Measurements from ENCODE around the gene TNIP2. TPM values are rescaled to one million over a fixed set of nuclear protein-coding genes. Genes with fewer than 3 reads are reported as not detected.

The TNIP2 gene
- total RNA-seq, 2 donors from 2014 or later = 33.1 to 36.5 TPM

- DNase-seq = no peak
- Mint-ChIP-seq H3K9me3 (no peaks in the 10 kb centered on the region), H3K4me1 (peaks cover 34% of the 10 kb centered on the region), H3K27ac (no peak overlapping the region), H3K27me3 (ENCODE audit: insufficient read depth) (peaks cover 7% of the 10 kb centered on the region), H3K4me3 (no peak overlapping the region), H3K36me3 (ENCODE audit: low read depth) (no peaks in the 10 kb centered on the region)
- no peak overlapping the region for H3K9ac ChIP-seq (ENCODE audit: extremely low read depth, low read length, poor library complexity, severe bottlenecking)
- no peak overlapping the region for H3K27ac ChIP-seq (ENCODE audit: low read depth, low read length)
- H3K4me1 ChIP-seq (ENCODE audit: control insufficient read depth, insufficient read depth, low read length) = peaks cover 10% of the 10 kb centered on the region
- no peaks in the 10 kb centered on the region for H3K36me3 ChIP-seq (ENCODE audit: control insufficient read depth, insufficient read depth, low read length)
- 93 to 100% methylated on average over 2 to 7 of the region's 7 CpGs for WGBS, 2 experiments (ENCODE audit: insufficient coverage in 1 of 2, insufficient read length in 1 of 2)
- H3K27me3 ChIP-seq (ENCODE audit: control insufficient read depth, insufficient read depth, low read length, poor library complexity, severe bottlenecking) = no peaks in the 10 kb centered on the region
- no peak overlapping the region for H3K4me3 ChIP-seq (ENCODE audit: low read length)
- no peaks in the 10 kb centered on the region for H3K9me3 ChIP-seq (ENCODE audit: control insufficient read depth, low read length)
- TF ChIP-seq, protein P1, sequence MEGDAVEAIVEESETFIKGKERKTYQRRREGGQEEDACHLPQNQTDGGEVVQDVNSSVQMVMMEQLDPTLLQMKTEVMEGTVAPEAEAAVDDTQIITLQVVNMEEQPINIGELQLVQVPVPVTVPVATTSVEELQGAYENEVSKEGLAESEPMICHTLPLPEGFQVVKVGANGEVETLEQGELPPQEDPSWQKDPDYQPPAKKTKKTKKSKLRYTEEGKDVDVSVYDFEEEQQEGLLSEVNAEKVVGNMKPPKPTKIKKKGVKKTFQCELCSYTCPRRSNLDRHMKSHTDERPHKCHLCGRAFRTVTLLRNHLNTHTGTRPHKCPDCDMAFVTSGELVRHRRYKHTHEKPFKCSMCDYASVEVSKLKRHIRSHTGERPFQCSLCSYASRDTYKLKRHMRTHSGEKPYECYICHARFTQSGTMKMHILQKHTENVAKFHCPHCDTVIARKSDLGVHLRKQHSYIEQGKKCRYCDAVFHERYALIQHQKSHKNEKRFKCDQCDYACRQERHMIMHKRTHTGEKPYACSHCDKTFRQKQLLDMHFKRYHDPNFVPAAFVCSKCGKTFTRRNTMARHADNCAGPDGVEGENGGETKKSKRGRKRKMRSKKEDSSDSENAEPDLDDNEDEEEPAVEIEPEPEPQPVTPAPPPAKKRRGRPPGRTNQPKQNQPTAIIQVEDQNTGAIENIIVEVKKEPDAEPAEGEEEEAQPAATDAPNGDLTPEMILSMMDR (conservative IDR thresholded peaks at IDR 0.05) = no peak
These were observed 30.1 kb upstream of the TNIP2 start for GRCh38 chr4:2786152-2786671.

DNA sequence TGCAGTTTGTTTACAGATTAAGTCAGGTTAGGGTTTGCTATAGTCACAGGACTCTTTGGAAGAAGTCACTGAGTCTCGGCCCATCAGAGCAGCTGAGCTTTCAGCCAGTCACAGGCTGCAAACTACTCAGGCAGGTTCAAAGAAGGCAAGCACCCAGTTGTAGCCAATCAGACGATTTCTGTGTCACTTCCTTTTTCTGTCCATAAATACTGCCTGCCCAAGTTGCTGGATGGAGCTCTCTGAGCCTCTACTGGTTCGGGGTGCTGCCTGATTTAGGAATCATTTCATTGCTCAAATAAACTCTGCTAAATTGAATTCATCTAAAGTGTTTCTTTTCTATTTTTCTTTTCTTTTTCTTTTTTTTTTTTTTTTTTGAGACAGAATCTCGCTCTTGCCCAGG lies 29.5 kb upstream of the TNIP2 start:
- H3K9me3 Mint-ChIP-seq = no peaks in the 10 kb centered on the region
- no peaks in the 10 kb centered on the region for H3K36me3 ChIP-seq (ENCODE audit: control insufficient read depth, insufficient read depth, low read length)
- no peak overlapping the region for H3K4me3 Mint-ChIP-seq
- TF ChIP-seq, protein P1 (conservative IDR thresholded peaks at IDR 0.05) = no peak
- H3K27me3 Mint-ChIP-seq (ENCODE audit: insufficient read depth) = peaks cover 4% of the 10 kb centered on the region
- H3K9ac ChIP-seq (ENCODE audit: extremely low read depth, low read length, poor library complexity, severe bottlenecking) = no peak overlapping the region
- H3K27ac ChIP-seq (ENCODE audit: low read depth, low read length) = no peak overlapping the region
- no peaks in the 10 kb centered on the region for H3K36me3 Mint-ChIP-seq (ENCODE audit: low read depth)
- H3K4me1 Mint-ChIP-seq = peaks cover 32% of the 10 kb centered on the region
- peaks cover 7% of the 10 kb centered on the region for H3K4me1 ChIP-seq (ENCODE audit: control insufficient read depth, insufficient read depth, low read length)
- no peaks in the 10 kb centered on the region for H3K27me3 ChIP-seq (ENCODE audit: control insufficient read depth, insufficient read depth, low read length, poor library complexity, severe bottlenecking)
- peak; percentile 45 for DNase-seq
- H3K9me3 ChIP-seq (ENCODE audit: control insufficient read depth, low read length) = no peaks in the 10 kb centered on the region
- H3K27ac Mint-ChIP-seq = no peak overlapping the region
- no peak overlapping the region for H3K4me3 ChIP-seq (ENCODE audit: low read length)
- WGBS, 2 experiments (ENCODE audit: insufficient coverage in 1 of 2, insufficient read length in 1 of 2) = 65 to 79% methylated on average over 3 to 4 of the region's 4 CpGs

- Mint-ChIP-seq H3K9me3 (no peaks in the 10 kb centered on the region), H3K4me1 (peaks cover 31% of the 10 kb centered on the region), H3K4me3 (no peak overlapping the region), H3K27ac (no peak overlapping the region), H3K36me3 (ENCODE audit: low read depth) (no peaks in the 10 kb centered on the region), H3K27me3 (ENCODE audit: insufficient read depth) (no peaks in the 10 kb centered on the region)
- Histone ChIP-seq H3K27ac (ENCODE audit: low read depth, low read length) (no peak overlapping the region), H3K9ac (ENCODE audit: extremely low read depth, low read length, poor library complexity, severe bottlenecking) (no peak overlapping the region), H3K9me3 (ENCODE audit: control insufficient read depth, low read length) (no peaks in the 10 kb centered on the region), H3K27me3 (ENCODE audit: control insufficient read depth, insufficient read depth, low read length, poor library complexity, severe bottlenecking) (no peaks in the 10 kb centered on the region), H3K4me1 (ENCODE audit: control insufficient read depth, insufficient read depth, low read length) (peaks cover 7% of the 10 kb centered on the region), H3K4me3 (ENCODE audit: low read length) (peak overlapping the region; percentile 26), H3K36me3 (ENCODE audit: control insufficient read depth, insufficient read depth, low read length) (no peaks in the 10 kb centered on the region)
- WGBS, 2 experiments (ENCODE audit: insufficient coverage in 1 of 2, insufficient read length in 1 of 2) = 89 to 95% methylated on average over 3 to 4 of the region's 4 CpGs
- no peak for DNase-seq
- TF ChIP-seq, protein P1 (conservative IDR thresholded peaks at IDR 0.05) = no peak
These were observed 27.7 kb upstream of the TNIP2 start for GRCh38 chr4:2783790-2784189.
